HepG2 (cell line): ENCODE results near the gene MAFB. TPM values are rescaled to one million over a fixed set of nuclear protein-coding genes. Genes with fewer than 3 reads are reported as not detected.

Source experiments
- ATAC-seq: fragments of 200-7000 bp; cut with Tn5 transposase; 3 replicates; pipeline ENCODE4 v1.9.1; 2020; ENCODE audit warnings: mild to moderate bottlenecking, moderate library complexity
- BruUV-seq: library from RNA; stranded (reverse); fragments of 400-500 nt; replicated peaks from 2 replicates; lab custom pipeline; 2021; lab: Mats Ljungman, UMichigan
- CTCF ChIA-PET: fragments of 300-600 bp; formaldehyde crosslinking; extraction: SDS; loops from one replicate; lab custom pipeline; 2021; ENCODE audit warnings: low total read pairs, inconsistent platforms, low intra/inter-chr PET ratio; lab: Yijun Ruan, JAX
- POLR2A ChIA-PET: fragments of 350-600 bp; sonication (Branson Sonifier 250); formaldehyde crosslinking; loops from one replicate; lab custom pipeline; 2020; ENCODE audit warnings: antibody characterized with exemption, inconsistent platforms; lab: Yijun Ruan, JAX
- DNase-seq: peaks from one replicate; pipeline ENCODE4 v3.0.0-alpha.2; 2015; ENCODE audit warnings: low spot score
- FAIRE-seq: peaks from 3 replicates; lab custom pipeline; 2011; peaks lifted over from hg19 to GRCh38; lab: Jason Lieb, UNC
- H2AFZ ChIP-seq: one replicate; pipeline ENCODE4 v1.6.1; 2011; ENCODE audit warnings: low read length, inconsistent platforms
- H3K27ac ChIP-seq: fragments of 300-600 bp; 3 replicates; pipeline ENCODE4 v1.8.0; 2011; ENCODE audit warnings: mixed run types, mild to moderate bottlenecking, mixed read lengths, low read length, inconsistent platforms; ENCODE audit not compliant: insufficient read depth; ENCODE audit errors: extremely low read length
- H3K27me3 ChIP-seq, 2 experiments: fragments of 200-600 bp in 1 of 2; 2 replicates in 1 of 2; 3 replicates in 1 of 2; pipeline versions ENCODE4 v1.6.0 to v1.8.0; 2011; ENCODE audit warnings: low read length in 2 of 2, mild to moderate bottlenecking in 2 of 2, moderate library complexity in 2 of 2, inconsistent platforms in 1 of 2; ENCODE audit not compliant: insufficient read depth in 2 of 2, control insufficient read depth in 1 of 2
- H3K36me3 ChIP-seq, 2 experiments: fragments of 200-600 bp in 1 of 2; replicated peaks in 1 of 2; 2 replicates in 1 of 2; 3 replicates in 1 of 2; pipeline versions ENCODE4 v1.5.1 to v1.8.0; 2011; ENCODE audit warnings: low read length in 2 of 2, inconsistent platforms in 1 of 2; ENCODE audit not compliant: insufficient read depth in 2 of 2, control insufficient read depth in 1 of 2
- H3K4me1 ChIP-seq: 2 replicates; pipeline ENCODE4 v1.5.1; 2012; ENCODE audit warnings: low read length, inconsistent platforms; ENCODE audit not compliant: insufficient read depth
- H3K4me2 ChIP-seq: 2 replicates; pipeline ENCODE4 v1.6.0; 2011; ENCODE audit warnings: low read depth, low read length, inconsistent platforms
- H3K4me3 ChIP-seq, 3 experiments: fragments of 200-600 bp in 1 of 3; sonication (generic), shearing (Covaris generic) in 1 of 3; replicated peaks in 1 of 3; 2 replicates each; pipeline ENCODE4 v1.5.1; 2011 to 2016; ENCODE audit warnings: low read length in 3 of 3, inconsistent platforms in 2 of 3, low read depth in 2 of 3, mild to moderate bottlenecking in 2 of 3, control low read depth in 1 of 3, mixed read lengths in 1 of 3; ENCODE audit not compliant: insufficient read depth in 1 of 3
- H3K79me2 ChIP-seq: one replicate; pipeline ENCODE4 v1.6.1; 2011; ENCODE audit warnings: low read length, inconsistent platforms; ENCODE audit not compliant: insufficient read depth
- H3K9ac ChIP-seq: 2 replicates; pipeline ENCODE4 v1.6.0; 2011; ENCODE audit warnings: mild to moderate bottlenecking, low read depth, low read length, inconsistent platforms; ENCODE audit not compliant: insufficient read depth
- H3K9me3 ChIP-seq: 2 replicates; pipeline ENCODE4 v1.5.1; 2012; ENCODE audit warnings: mild to moderate bottlenecking, low read length
- H4K20me1 ChIP-seq: 2 replicates; pipeline ENCODE4 v1.6.0; 2011; ENCODE audit warnings: inconsistent platforms, mild to moderate bottlenecking, low read length, moderate library complexity; ENCODE audit not compliant: insufficient read depth
- CCDC6 ChIP-seq: sonication (generic); formaldehyde crosslinking; IDR thresholded peaks from 2 replicates; pipeline ENCODE4 v1.8.1; 2022; ENCODE audit warnings: mild to moderate bottlenecking, missing genetic modification reagents, moderate library complexity
- KDM4B ChIP-seq: sonication (generic); formaldehyde crosslinking; IDR thresholded peaks from 2 replicates; pipeline ENCODE4 v1.4.0; 2020; ENCODE audit warnings: missing genetic modification reagents
- NR3C1 ChIP-seq: sonication (generic); formaldehyde crosslinking; IDR thresholded peaks from 2 replicates; pipeline ENCODE4 v1.4.0; 2020; ENCODE audit warnings: missing genetic modification reagents
- PHF5A ChIP-seq: IDR thresholded peaks from one replicate; pipeline ENCODE4 v1.6.1; 2018; ENCODE audit warnings: low read depth, missing genetic modification reagents; ENCODE audit not compliant: unreplicated experiment
- RBAK ChIP-seq: sonication (generic); formaldehyde crosslinking; IDR thresholded peaks from 2 replicates; pipeline ENCODE4 v1.5.1; 2020; ENCODE audit warnings: mild to moderate bottlenecking, missing genetic modification reagents
- RFX3 ChIP-seq: IDR thresholded peaks from 2 replicates; pipeline ENCODE4 v1.6.1; 2016; ENCODE audit warnings: missing biosample characterization, missing genetic modification reagents
- U2AF1 ChIP-seq: fragments of 200-400 bp; formaldehyde crosslinking; optimal IDR thresholded peaks from 2 replicates; pipeline ENCODE3; 2017; ENCODE audit warnings: mild to moderate bottlenecking, low read depth, low read length
- ZBTB20 ChIP-seq: sonication (generic); formaldehyde crosslinking; IDR thresholded peaks from 2 replicates; pipeline ENCODE4 v1.8.1; 2023; ENCODE audit warnings: missing genetic modification reagents, low read depth, mild to moderate bottlenecking, borderline replicate concordance
- ZBTB7B ChIP-seq: sonication (generic); formaldehyde crosslinking; IDR thresholded peaks from 2 replicates; pipeline ENCODE4 v1.4.0; 2020; ENCODE audit warnings: missing genetic modification reagents
- ZNF264 ChIP-seq: sonication (generic); formaldehyde crosslinking; IDR thresholded peaks from 2 replicates; pipeline ENCODE4 v1.4.0; 2020; ENCODE audit warnings: missing genetic modification reagents
- ZNF292 ChIP-seq: sonication (generic); formaldehyde crosslinking; IDR thresholded peaks from 2 replicates; pipeline ENCODE4 v1.8.1; 2022; ENCODE audit warnings: mild to moderate bottlenecking, low read depth, missing genetic modification reagents, borderline replicate concordance
- ZNF446 ChIP-seq: sonication (generic); formaldehyde crosslinking; IDR thresholded peaks from 2 replicates; pipeline ENCODE4 v1.5.0; 2020; ENCODE audit warnings: mild to moderate bottlenecking, missing genetic modification reagents
- ZNF776 ChIP-seq: sonication (generic); formaldehyde crosslinking; IDR thresholded peaks from 2 replicates; pipeline ENCODE4 v1.4.0; 2020; ENCODE audit warnings: mild to moderate bottlenecking, missing genetic modification reagents
- WGBS: methylation state at CpG from one replicate; pipeline ENCODE4 v1.1.6; 2017; ENCODE audit warnings: low lambda C conversion rate; 5-methylcytosine and 5-hydroxymethylcytosine counted together
- in situ Hi-C: cut with HindIII; loops from 2 replicates; pipeline ENCODE4 v1.10.0; 2017; ENCODE audit warnings: low pct_unique_long_range_greater_than_20kb; ENCODE audit not compliant: extremely low pct_ligation_motif_present
- intact Hi-C: fragments of 100-400 bp; cut with micrococcal nuclease; formaldehyde crosslinking; loops from one replicate; pipeline ENCODE4 v1.10.0; 2022; ENCODE audit not compliant: unreplicated experiment
- polyA plus RNA-seq, 8 experiments: library from polyadenylated mRNA; depleted of rRNA in 3 of 8; stranded (reverse) in 7 of 8; unstranded in 1 of 8; fragments of >200 nt; fragmentation: Illumina TruSeq in 4 of 8; extraction: Trizol in 4 of 8; gene quantifications; 2 replicates each; pipeline versions ENCODE4 v1.2.1 to v1.2.3, GENCODE V29; 2011 to 2016; ENCODE audit warnings: low read depth in 4 of 8, missing spikeins in 1 of 8, mixed read lengths in 1 of 8; ENCODE audit not compliant: insufficient read depth in 1 of 8
- total RNA-seq, 5 experiments: library from RNA; depleted of rRNA; stranded (reverse); fragments of >200 nt; fragmentation: Illumina TruSeq; extraction: Trizol; gene quantifications; 2 replicates each; pipeline ENCODE4 v1.2.3, GENCODE V29; 2016; ENCODE audit warnings: low read depth in 1 of 5
- TF ChIP-seq, protein P1 (sequence below): IDR thresholded peaks from 2 replicates; pipeline ENCODE4 v1.6.1; 2012; ENCODE audit warnings: low read length, improper control_type of control experiment
- TF ChIP-seq, protein P2 (sequence below): fragments of 450-650 bp; IDR thresholded peaks from 2 replicates; pipeline ENCODE4 v1.6.1; 2016
- TF ChIP-seq, protein P3 (sequence below): sonication (generic); formaldehyde crosslinking; IDR thresholded peaks from 2 replicates; pipeline ENCODE4 v1.4.0; 2020; ENCODE audit warnings: missing genetic modification reagents
- TF ChIP-seq, protein P4 (sequence below): sonication (generic); formaldehyde crosslinking; IDR thresholded peaks from 2 replicates; pipeline ENCODE4 v1.9.0; 2021; ENCODE audit warnings: missing genetic modification reagents, borderline replicate concordance

The MAFB gene
- total and polyA plus RNA-seq, 2 of the 13 experiments (the other 11 are each of a cell fraction or from before 2014, with no cell fraction given) = 0.08 to 0.11 TPM

DNA sequence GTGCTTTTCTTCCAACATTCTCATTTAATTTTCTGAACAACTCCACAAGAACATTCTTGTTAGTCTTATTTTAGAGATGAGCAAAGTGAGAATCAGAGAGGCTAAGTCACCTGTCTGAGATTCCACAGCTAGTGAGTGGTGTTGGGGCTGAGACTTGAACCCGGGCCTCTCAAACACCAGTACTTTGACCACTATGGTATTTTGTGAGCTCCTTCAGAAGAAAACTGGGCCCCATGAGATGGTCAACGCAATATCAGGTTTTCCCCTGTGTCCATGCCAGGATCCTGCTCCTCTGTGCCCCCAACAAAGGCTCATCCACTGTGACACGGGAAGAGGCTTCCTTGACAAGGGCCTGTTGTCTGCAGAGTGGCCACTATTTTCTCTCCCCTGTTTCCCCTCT, 51.9 kb downstream of the MAFB start:
- in situ Hi-C loops (no loop called here), intact Hi-C loops (no loop called here)
- no TSS peak for BruUV-seq
- H2AFZ ChIP-seq = no peak overlapping the region
- no peak overlapping the region for H3K27ac ChIP-seq
- WGBS = 24% methylated on average over 3 of the region's 3 CpGs
- DNase-seq (no peak), FAIRE-seq (no peak), ATAC-seq (no peak)
- CTCF ChIA-PET = no interaction called here
- H3K27me3 ChIP-seq = no peaks in the 10 kb centered on the region
- H3K4me3 ChIP-seq = no peak overlapping the region
- POLR2A ChIA-PET = no interaction called here
- H3K9me3 ChIP-seq = no peaks in the 10 kb centered on the region
- no peaks in the 10 kb centered on the region for H4K20me1 ChIP-seq
- no peaks in the 10 kb centered on the region for H3K79me2 ChIP-seq
- H3K9ac ChIP-seq = no peak overlapping the region
- no peak overlapping the region for H3K4me2 ChIP-seq
- no peaks in the 10 kb centered on the region for H3K4me1 ChIP-seq
- no peaks in the 10 kb centered on the region for H3K36me3 ChIP-seq
- TF ChIP-seq RBAK (CRISPR knock-in tag) = no peak
- TF ChIP-seq ZBTB7B = no peak
- TF ChIP-seq, protein P1, sequence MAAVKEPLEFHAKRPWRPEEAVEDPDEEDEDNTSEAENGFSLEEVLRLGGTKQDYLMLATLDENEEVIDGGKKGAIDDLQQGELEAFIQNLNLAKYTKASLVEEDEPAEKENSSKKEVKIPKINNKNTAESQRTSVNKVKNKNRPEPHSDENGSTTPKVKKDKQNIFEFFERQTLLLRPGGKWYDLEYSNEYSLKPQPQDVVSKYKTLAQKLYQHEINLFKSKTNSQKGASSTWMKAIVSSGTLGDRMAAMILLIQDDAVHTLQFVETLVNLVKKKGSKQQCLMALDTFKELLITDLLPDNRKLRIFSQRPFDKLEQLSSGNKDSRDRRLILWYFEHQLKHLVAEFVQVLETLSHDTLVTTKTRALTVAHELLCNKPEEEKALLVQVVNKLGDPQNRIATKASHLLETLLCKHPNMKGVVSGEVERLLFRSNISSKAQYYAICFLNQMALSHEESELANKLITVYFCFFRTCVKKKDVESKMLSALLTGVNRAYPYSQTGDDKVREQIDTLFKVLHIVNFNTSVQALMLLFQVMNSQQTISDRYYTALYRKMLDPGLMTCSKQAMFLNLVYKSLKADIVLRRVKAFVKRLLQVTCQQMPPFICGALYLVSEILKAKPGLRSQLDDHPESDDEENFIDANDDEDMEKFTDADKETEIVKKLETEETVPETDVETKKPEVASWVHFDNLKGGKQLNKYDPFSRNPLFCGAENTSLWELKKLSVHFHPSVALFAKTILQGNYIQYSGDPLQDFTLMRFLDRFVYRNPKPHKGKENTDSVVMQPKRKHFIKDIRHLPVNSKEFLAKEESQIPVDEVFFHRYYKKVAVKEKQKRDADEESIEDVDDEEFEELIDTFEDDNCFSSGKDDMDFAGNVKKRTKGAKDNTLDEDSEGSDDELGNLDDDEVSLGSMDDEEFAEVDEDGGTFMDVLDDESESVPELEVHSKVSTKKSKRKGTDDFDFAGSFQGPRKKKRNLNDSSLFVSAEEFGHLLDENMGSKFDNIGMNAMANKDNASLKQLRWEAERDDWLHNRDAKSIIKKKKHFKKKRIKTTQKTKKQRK = no peak
- no peak for TF ChIP-seq ZNF292 (CRISPR knock-in tag)
- TF ChIP-seq NR3C1 = no peak
- no peak for TF ChIP-seq ZNF264
- TF ChIP-seq ZNF446 = no peak
- no peak for TF ChIP-seq U2AF1
- TF ChIP-seq PHF5A (CRISPR knock-in tag) = no peak
- TF ChIP-seq, protein P2, sequence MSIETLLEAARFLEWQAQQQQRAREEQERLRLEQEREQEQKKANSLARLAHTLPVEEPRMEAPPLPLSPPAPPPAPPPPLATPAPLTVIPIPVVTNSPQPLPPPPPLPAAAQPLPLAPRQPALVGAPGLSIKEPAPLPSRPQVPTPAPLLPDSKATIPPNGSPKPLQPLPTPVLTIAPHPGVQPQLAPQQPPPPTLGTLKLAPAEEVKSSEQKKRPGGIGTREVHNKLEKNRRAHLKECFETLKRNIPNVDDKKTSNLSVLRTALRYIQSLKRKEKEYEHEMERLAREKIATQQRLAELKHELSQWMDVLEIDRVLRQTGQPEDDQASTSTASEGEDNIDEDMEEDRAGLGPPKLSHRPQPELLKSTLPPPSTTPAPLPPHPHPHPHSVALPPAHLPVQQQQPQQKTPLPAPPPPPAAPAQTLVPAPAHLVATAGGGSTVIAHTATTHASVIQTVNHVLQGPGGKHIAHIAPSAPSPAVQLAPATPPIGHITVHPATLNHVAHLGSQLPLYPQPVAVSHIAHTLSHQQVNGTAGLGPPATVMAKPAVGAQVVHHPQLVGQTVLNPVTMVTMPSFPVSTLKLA = no peak
- TF ChIP-seq RFX3 = no peak
- TF ChIP-seq, protein P3, sequence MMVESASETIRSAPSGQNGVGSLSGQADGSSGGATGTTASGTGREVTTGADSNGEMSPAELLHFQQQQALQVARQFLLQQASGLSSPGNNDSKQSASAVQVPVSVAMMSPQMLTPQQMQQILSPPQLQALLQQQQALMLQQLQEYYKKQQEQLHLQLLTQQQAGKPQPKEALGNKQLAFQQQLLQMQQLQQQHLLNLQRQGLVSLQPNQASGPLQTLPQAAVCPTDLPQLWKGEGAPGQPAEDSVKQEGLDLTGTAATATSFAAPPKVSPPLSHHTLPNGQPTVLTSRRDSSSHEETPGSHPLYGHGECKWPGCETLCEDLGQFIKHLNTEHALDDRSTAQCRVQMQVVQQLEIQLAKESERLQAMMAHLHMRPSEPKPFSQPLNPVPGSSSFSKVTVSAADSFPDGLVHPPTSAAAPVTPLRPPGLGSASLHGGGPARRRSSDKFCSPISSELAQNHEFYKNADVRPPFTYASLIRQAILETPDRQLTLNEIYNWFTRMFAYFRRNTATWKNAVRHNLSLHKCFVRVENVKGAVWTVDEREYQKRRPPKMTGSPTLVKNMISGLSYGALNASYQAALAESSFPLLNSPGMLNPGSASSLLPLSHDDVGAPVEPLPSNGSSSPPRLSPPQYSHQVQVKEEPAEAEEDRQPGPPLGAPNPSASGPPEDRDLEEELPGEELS (CRISPR knock-in tag) = no peak
- TF ChIP-seq ZNF776 = no peak
- TF ChIP-seq KDM4B (CRISPR knock-in tag) = no peak
- TF ChIP-seq ZBTB20 (CRISPR knock-in tag) = no peak
- TF ChIP-seq, protein P4, sequence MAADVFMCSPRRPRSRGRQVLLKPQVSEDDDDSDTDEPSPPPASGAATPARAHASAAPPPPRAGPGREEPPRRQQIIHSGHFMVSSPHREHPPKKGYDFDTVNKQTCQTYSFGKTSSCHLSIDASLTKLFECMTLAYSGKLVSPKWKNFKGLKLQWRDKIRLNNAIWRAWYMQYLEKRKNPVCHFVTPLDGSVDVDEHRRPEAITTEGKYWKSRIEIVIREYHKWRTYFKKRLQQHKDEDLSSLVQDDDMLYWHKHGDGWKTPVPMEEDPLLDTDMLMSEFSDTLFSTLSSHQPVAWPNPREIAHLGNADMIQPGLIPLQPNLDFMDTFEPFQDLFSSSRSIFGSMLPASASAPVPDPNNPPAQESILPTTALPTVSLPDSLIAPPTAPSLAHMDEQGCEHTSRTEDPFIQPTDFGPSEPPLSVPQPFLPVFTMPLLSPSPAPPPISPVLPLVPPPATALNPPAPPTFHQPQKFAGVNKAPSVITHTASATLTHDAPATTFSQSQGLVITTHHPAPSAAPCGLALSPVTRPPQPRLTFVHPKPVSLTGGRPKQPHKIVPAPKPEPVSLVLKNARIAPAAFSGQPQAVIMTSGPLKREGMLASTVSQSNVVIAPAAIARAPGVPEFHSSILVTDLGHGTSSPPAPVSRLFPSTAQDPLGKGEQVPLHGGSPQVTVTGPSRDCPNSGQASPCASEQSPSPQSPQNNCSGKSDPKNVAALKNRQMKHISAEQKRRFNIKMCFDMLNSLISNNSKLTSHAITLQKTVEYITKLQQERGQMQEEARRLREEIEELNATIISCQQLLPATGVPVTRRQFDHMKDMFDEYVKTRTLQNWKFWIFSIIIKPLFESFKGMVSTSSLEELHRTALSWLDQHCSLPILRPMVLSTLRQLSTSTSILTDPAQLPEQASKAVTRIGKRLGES (CRISPR knock-in tag) = no peak
- no peak for TF ChIP-seq CCDC6 (CRISPR knock-in tag)
